OCI-LY7 (cell line): Measurements from ENCODE around the gene SYNPO.

Source experiments
- CTCF ChIP-seq: fragments of 200-600 bp; sonication (generic); conservative IDR thresholded peaks from 2 replicates; pipeline ENCODE4 v1.5.1; 2014; ENCODE audit warnings: mild to moderate bottlenecking, antibody characterized with exemption, low read length, moderate library complexity, mixed read lengths
- EZH2phosphoT487 ChIP-seq: fragments of 200-600 bp; sonication (generic); IDR thresholded peaks from 2 replicates; pipeline ENCODE4 v1.6.1; 2018; ENCODE audit warnings: low read depth, borderline replicate concordance, mild to moderate bottlenecking, mixed run types, antibody characterized with exemption, low read length, moderate library complexity, mixed read lengths

- TF ChIP-seq CTCF: no peak
- no peak for TF ChIP-seq EZH2phosphoT487
These were observed 1.5 kb downstream of the SYNPO start for GRCh38 chr5:150641824-150642566.
